Lower lobe of right lung (tissue), 2 donors: ENCODE data around the gene G2E3. TPM values are rescaled to one million over a fixed set of nuclear protein-coding genes. Genes with fewer than 3 reads are reported as not detected.

ENCODE experiments used
- ATAC-seq, 2 donors: fragments of 200-7000 bp; cut with Tn5 transposase; one replicate each; pipeline ENCODE4 v1.9.1; 2020 to 2022; ENCODE audit warnings: mild to moderate bottlenecking in 2 of 2, moderate library complexity in 2 of 2
- DNase-seq: peaks from one replicate; pipeline ENCODE4 v3.0.0-alpha.2; 2020
- H3K27ac ChIP-seq: fragments of 200-600 bp; one replicate; pipeline ENCODE4 v1.8.0; 2022
- H3K27me3 ChIP-seq: fragments of 200-600 bp; one replicate; pipeline ENCODE4 v1.8.0; 2022; ENCODE audit warnings: low read depth
- H3K36me3 ChIP-seq: fragments of 200-600 bp; one replicate; pipeline ENCODE4 v1.8.0; 2022; ENCODE audit warnings: mild to moderate bottlenecking
- H3K4me1 ChIP-seq: fragments of 200-600 bp; one replicate; pipeline ENCODE4 v1.8.0; 2022
- H3K4me3 ChIP-seq: fragments of 200-600 bp; one replicate; pipeline ENCODE4 v1.8.0; 2022; ENCODE audit warnings: mild to moderate bottlenecking
- H3K9me3 ChIP-seq: fragments of 200-600 bp; one replicate; pipeline ENCODE4 v1.8.0; 2022
- CTCF ChIP-seq: fragments of 200-600 bp; IDR thresholded peaks from one replicate; pipeline ENCODE4 v1.8.0; 2022; ENCODE audit warnings: antibody characterized with exemption, mild to moderate bottlenecking
- intact Hi-C: fragments of 100-400 bp; cut with DNase I; formaldehyde crosslinking; loops from one replicate; pipeline ENCODE4 v1.11.0; 2022
- total RNA-seq: library from RNA; stranded (reverse); fragmentation: NEBNext Ultra II Directional; extraction: Animal tissue kit (Norgen Biotek cat#: 25700); gene quantifications from one replicate; pipeline ENCODE4 v1.2.1, GENCODE V29; 2021
- donor health status: DM: no; HTN: yes; CAD: no; lungs with severe emphysema.

The G2E3 gene
- total RNA-seq, 1 donor from 2014 or later, result 14.3 TPM

GRCh38 chr14:30645600-30645999 lies 86.6 kb downstream of the G2E3 start:
- ATAC-seq (no peak), DNase-seq (no peak)
- no peak overlapping the region for H3K27ac ChIP-seq
- peaks cover 12% of the 10 kb centered on the region for H3K9me3 ChIP-seq
- H3K27me3 ChIP-seq, result no peaks in the 10 kb centered on the region
- H3K36me3 ChIP-seq, result peaks cover 71% of the 10 kb centered on the region
- no peaks in the 10 kb centered on the region for H3K4me1 ChIP-seq
- no peak overlapping the region for H3K4me3 ChIP-seq
- intact Hi-C loops, result no loop called here
- no peak for TF ChIP-seq CTCF

- Histone ChIP-seq H3K4me1 (no peaks in the 10 kb centered on the region), H3K27me3 (no peaks in the 10 kb centered on the region), H3K27ac (no peak overlapping the region), H3K36me3 (peaks cover 82% of the 10 kb centered on the region), H3K9me3 (peaks cover 12% of the 10 kb centered on the region), H3K4me3 (no peak overlapping the region)
- DNase-seq (no peak), ATAC-seq (no peak)
- TF ChIP-seq CTCF, result no peak
- intact Hi-C loops, result no loop called here
Observed at GRCh38 chr14:30648471-30648870, 89.5 kb downstream of the G2E3 start.

GRCh38 chr14:30651937-30652336 lies 93.0 kb downstream of the G2E3 start:
- Histone ChIP-seq H3K27ac (no peak overlapping the region), H3K27me3 (no peaks in the 10 kb centered on the region), H3K36me3 (peaks cover 84% of the 10 kb centered on the region), H3K4me1 (no peaks in the 10 kb centered on the region), H3K4me3 (no peak overlapping the region), H3K9me3 (no peaks in the 10 kb centered on the region)
- intact Hi-C loops, result no loop called here
- DNase-seq (no peak), ATAC-seq (no peak)
- TF ChIP-seq CTCF, result no peak

GRCh38 chr14:30655124-30655523 lies 96.2 kb downstream of the G2E3 start:
- intact Hi-C loops, result no loop called here
- H3K4me1 ChIP-seq, result no peaks in the 10 kb centered on the region
- H3K27ac ChIP-seq, result no peak overlapping the region
- DNase-seq (no peak), ATAC-seq (no peak)
- H3K9me3 ChIP-seq, result no peaks in the 10 kb centered on the region
- H3K36me3 ChIP-seq, result peaks cover 80% of the 10 kb centered on the region
- H3K27me3 ChIP-seq, result no peaks in the 10 kb centered on the region
- H3K4me3 ChIP-seq, result no peak overlapping the region
- TF ChIP-seq CTCF, result no peak

- Histone ChIP-seq H3K9me3 (no peaks in the 10 kb centered on the region), H3K27me3 (no peaks in the 10 kb centered on the region), H3K36me3 (peaks cover 76% of the 10 kb centered on the region), H3K27ac (no peak overlapping the region), H3K4me3 (no peak overlapping the region), H3K4me1 (no peaks in the 10 kb centered on the region)
- DNase-seq (no peak), ATAC-seq (peak in 1 of 2 donors; percentile 12)
- TF ChIP-seq CTCF, result no peak
- intact Hi-C loops, result no loop called here
Observed at GRCh38 chr14:30655658-30656057, 96.7 kb downstream of the G2E3 start.

- Histone ChIP-seq H3K27ac (no peak overlapping the region), H3K36me3 (peaks cover 76% of the 10 kb centered on the region), H3K9me3 (no peaks in the 10 kb centered on the region), H3K27me3 (no peaks in the 10 kb centered on the region), H3K4me1 (no peaks in the 10 kb centered on the region), H3K4me3 (no peak overlapping the region)
- peak; percentile 69 for TF ChIP-seq CTCF
- intact Hi-C loops, result no loop called here
- ATAC-seq, result peak; percentile 78 to 87
- no peak for DNase-seq
Observed at GRCh38 chr14:30656190-30656632, 97.3 kb downstream of the G2E3 start.
